Daoy (cell line): Measurements from ENCODE around the gene DMD. TPM values are rescaled to one million over a fixed set of nuclear protein-coding genes. Genes with fewer than 3 reads are reported as not detected.

Experiments
- DNase-seq: peaks from one replicate; pipeline ENCODE4 v3.0.0-alpha.2; 2015; ENCODE audit warnings: low read depth
- total RNA-seq: library from RNA; depleted of rRNA; stranded (reverse); fragments of >200 nt; shearing (Covaris generic); gene quantifications from 2 replicates; pipeline ENCODE4 v1.2.3, GENCODE V29; 2014

DMD gene
- total RNA-seq, 1 experiment from 2014 or later, result 14.1 TPM

- no peak for DNase-seq
Measured at GRCh38 chrX:31714797-31715196, 1496.6 kb downstream of the DMD start.

GRCh38 chrX:31713120-31713519, 1498.2 kb downstream of the DMD start:
- DNase-seq, result no peak

- no peak for DNase-seq
Measured at GRCh38 chrX:31711166-31711565, 1500.2 kb downstream of the DMD start.

- DNase-seq, result peak; percentile 32
Measured at GRCh38 chrX:31708116-31708515, 1503.2 kb downstream of the DMD start.

- DNase-seq, result peak; percentile 44
Measured at GRCh38 chrX:31706466-31706865, 1504.9 kb downstream of the DMD start.

GRCh38 chrX:31705816-31706215, 1505.5 kb downstream of the DMD start:
- no peak for DNase-seq

GRCh38 chrX:31704938-31705337, 1506.4 kb downstream of the DMD start:
- DNase-seq, result peak; percentile 4

- DNase-seq, result no peak
Measured at GRCh38 chrX:31702222-31702621, 1509.1 kb downstream of the DMD start.

GRCh38 chrX:31697294-31697916, 1513.9 kb downstream of the DMD start:
- DNase-seq, result no peak

GRCh38 chrX:31679861-31680260, 1531.5 kb downstream of the DMD start:
- DNase-seq, result peak; percentile 30

GRCh38 chrX:31670245-31670644, 1541.1 kb downstream of the DMD start:
- no peak for DNase-seq

- DNase-seq, result no peak
Measured at GRCh38 chrX:31665454-31665853, 1545.9 kb downstream of the DMD start.

GRCh38 chrX:31663172-31663571, 1548.2 kb downstream of the DMD start:
- no peak for DNase-seq

- no peak for DNase-seq
Measured at GRCh38 chrX:31661280-31661810, 1550.0 kb downstream of the DMD start.

- no peak for DNase-seq
Measured at GRCh38 chrX:31658360-31658759, 1553.0 kb downstream of the DMD start.

GRCh38 chrX:31656013-31656412, 1555.3 kb downstream of the DMD start:
- DNase-seq, result no peak

GRCh38 chrX:31653422-31653821, 1557.9 kb downstream of the DMD start:
- DNase-seq, result no peak

- DNase-seq, result no peak
Measured at GRCh38 chrX:31652650-31653049, 1558.7 kb downstream of the DMD start.

- DNase-seq, result no peak
Measured at GRCh38 chrX:31649201-31649600, 1562.1 kb downstream of the DMD start.

GRCh38 chrX:31633349-31633748, 1578.0 kb downstream of the DMD start:
- DNase-seq, result no peak

GRCh38 chrX:31629195-31629594, 1582.2 kb downstream of the DMD start:
- DNase-seq, result no peak

GRCh38 chrX:31609130-31609529, 1602.2 kb downstream of the DMD start:
- peak; percentile 57 for DNase-seq

GRCh38 chrX:31608638-31609037, 1602.7 kb downstream of the DMD start:
- no peak for DNase-seq

- no peak for DNase-seq
Measured at GRCh38 chrX:31606771-31607170, 1604.6 kb downstream of the DMD start.
